HL-60 (cell line): Measurements from ENCODE around the gene P4HA1.

ENCODE experiments used
- POLR2AphosphoS5 ChIP-seq: IDR thresholded peaks from 2 replicates; pipeline ENCODE4 v1.6.1; 2012; ENCODE audit warnings: low read depth
- SPI1 ChIP-seq: IDR thresholded peaks from 2 replicates; pipeline ENCODE4 v1.6.1; 2012; ENCODE audit warnings: low read depth, mild to moderate bottlenecking, borderline replicate concordance
- TF ChIP-seq, protein P1 (sequence below): IDR thresholded peaks from one replicate; pipeline ENCODE4 v1.5.1; 2011; ENCODE audit warnings: low read length, control low read depth, inconsistent platforms; ENCODE audit not compliant: insufficient read depth

DNA sequence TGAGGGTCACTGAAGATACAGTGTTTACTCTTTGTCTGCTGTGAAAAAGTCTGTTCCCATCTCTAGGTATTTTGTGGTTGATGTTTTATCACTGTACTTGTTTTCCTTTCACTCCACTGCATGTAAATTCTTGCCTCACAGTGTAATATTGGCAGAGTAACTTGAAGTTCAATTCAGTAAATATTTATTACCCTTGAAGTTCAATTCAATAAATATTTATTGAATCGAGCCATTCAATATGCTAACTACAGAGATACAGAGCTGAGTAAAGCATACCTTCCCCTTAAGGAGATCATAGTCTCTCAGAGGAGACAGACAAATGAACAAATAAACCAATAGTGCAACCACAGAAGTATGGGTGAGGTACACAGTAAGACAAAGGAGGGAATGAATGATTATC lies 22.8 kb upstream of the P4HA1 start:
- no peak for TF ChIP-seq SPI1
- TF ChIP-seq, protein P1, sequence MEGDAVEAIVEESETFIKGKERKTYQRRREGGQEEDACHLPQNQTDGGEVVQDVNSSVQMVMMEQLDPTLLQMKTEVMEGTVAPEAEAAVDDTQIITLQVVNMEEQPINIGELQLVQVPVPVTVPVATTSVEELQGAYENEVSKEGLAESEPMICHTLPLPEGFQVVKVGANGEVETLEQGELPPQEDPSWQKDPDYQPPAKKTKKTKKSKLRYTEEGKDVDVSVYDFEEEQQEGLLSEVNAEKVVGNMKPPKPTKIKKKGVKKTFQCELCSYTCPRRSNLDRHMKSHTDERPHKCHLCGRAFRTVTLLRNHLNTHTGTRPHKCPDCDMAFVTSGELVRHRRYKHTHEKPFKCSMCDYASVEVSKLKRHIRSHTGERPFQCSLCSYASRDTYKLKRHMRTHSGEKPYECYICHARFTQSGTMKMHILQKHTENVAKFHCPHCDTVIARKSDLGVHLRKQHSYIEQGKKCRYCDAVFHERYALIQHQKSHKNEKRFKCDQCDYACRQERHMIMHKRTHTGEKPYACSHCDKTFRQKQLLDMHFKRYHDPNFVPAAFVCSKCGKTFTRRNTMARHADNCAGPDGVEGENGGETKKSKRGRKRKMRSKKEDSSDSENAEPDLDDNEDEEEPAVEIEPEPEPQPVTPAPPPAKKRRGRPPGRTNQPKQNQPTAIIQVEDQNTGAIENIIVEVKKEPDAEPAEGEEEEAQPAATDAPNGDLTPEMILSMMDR: no peak
- TF ChIP-seq POLR2AphosphoS5: no peak
